8988T (cell line): Measurements from ENCODE around the gene SPDYE3.
A peak's percentile ranks its signal among the peaks of the same experiment; 100 is the strongest.
"Not testable (repeated sequence)": the region's sequence is repeated elsewhere in the genome, so short reads cannot be mapped to it uniquely, and the experiment has no call there.

Experiments used
- DNase-seq: peaks from one replicate; pipeline ENCODE4 v3.0.0; 2011

SPDYE3 gene

DNA sequence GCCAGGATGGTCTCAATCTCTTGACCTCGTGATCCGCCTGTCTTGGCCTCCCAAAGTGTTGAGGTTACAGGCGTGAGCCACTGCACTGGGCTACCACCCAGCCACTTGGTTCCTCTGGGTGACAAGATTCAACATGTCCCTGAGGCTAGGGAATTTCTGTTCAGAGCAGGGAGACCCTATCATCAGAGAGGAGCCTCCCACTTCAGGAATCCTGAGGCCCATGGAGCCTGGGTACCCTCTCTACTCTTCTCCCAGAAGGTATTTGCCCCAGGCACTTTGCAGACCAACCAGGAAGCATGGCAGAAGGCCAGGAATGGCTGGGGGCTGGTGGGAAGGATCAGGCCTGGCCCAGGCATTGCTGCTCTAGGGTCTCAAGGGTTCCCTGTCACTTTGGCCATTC lies 19.2 kb upstream of the SPDYE3 start:
- DNase-seq: not testable (repeated sequence)

GRCh38 chr7:100292162-100292561 lies 15.3 kb upstream of the SPDYE3 start:
- not testable (repeated sequence) for DNase-seq

GRCh38 chr7:100295269-100295668 lies 12.2 kb upstream of the SPDYE3 start:
- not testable (repeated sequence) for DNase-seq

DNA sequence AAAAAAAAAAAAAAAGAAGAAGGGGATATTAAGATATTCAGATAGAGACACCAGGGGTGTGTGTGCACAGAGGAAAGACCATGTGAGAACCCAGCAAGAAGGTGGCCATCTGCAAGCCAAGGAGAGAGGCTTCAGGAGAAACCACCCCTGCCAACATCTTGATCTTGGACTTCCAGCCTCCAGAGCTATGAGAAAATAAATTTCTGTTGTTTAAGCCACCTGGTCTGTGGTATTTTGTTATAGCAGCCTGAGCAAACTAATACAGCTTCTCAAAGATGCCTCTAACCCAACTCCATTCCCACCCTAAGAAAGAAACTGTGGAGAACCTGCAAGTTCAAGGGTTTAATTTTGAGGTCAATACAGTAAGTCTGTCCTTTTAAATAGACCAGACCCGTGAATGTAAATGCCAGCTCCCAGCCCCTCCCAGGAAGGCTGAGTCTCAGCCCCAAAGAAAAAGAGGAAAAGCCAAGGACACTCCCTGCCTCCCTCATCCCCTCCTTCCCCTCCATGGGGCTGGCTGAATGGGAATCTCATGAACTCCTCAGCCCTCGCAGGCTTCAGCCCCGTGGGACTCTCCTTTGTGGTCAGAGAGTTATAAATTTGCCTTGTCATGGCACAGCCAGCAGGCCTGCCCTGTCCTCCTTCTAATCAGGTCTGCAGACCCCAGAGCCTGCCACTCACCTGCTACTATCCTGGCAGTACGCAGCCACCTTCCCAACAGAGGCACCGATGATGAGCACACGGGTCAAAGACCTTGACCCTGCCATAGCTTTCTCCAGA lies 9.5 kb upstream of the SPDYE3 start:
- not testable (repeated sequence) for DNase-seq

DNA sequence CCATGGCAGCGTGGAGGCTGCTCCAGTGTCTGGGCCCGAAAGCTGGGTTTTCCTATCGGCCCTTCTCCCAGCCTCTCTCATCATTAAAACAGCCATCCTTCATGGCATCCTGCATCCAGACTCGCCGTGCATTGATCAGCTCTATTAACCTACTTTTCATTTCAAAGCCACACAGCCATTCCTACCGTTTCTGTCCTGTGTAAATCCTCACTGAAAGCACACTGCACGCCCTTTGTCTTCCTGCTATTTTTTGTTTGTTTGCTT lies 8.9 kb upstream of the SPDYE3 start:
- DNase-seq: not testable (repeated sequence)

GRCh38 chr7:100304526-100304925 lies 3.0 kb upstream of the SPDYE3 start:
- not testable (repeated sequence) for DNase-seq

DNA sequence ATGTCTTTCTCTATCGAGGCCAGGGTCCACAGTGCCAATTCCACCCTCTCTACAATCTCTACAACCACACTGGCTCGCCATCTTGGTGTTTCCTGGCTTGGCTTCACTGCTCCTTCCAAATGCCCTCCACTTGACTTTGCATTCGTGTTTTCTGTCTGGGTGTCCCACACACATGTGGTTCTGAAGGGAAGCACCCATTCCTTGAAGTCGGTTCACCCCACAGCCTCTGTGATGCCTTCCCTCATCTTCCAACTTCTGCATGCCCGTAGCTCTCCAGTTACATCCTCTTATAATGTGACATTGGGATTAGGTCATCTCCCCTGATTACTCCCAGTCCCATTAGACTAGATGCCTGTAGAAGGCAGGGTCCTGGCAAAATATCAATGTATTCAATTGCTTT lies 10.8 kb downstream of the SPDYE3 start:
- not testable (repeated sequence) for DNase-seq

DNA sequence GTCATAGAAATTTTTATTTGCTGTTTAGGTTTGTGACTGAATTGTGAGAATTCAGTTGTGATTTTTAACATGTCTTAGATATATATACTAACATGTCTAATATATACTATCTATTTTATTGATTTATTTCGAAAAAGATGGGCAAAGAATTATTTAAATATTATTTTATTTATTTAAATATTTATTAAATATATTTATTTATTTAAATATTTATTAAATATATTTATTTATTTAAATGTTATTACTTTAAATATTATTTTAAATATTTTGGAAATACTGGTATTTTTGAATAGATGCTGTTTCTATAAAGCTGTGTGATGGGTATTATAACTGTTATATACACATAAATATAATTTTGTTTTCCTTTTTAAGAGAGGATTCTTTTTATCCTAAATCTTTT lies 14.1 kb downstream of the SPDYE3 start:
- DNase-seq: not testable (repeated sequence)

GRCh38 chr7:100324194-100324593 lies 16.7 kb downstream of the SPDYE3 start:
- not testable (repeated sequence) for DNase-seq

- not testable (repeated sequence) for DNase-seq
These were observed 18.2 kb downstream of the SPDYE3 start for GRCh38 chr7:100325671-100326070.

DNA sequence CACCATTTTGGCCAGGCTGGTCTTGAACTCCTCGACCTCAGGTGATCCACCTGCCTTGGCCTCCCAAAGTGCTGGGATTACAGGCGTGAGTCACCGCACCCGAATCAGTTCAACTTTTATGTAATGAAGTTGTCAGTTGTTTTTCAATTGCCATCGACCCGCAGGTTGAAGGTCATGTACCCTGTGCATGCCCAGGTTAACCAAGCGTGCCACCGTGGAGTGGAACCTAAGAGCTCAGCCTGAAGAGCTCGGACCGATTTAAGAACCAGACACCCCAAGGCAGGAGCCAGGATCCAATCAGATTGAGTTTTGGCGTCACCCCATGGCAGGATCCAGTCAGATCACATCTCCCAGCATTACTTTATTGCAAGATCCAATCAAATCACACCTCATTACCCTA lies 19.4 kb downstream of the SPDYE3 start:
- not testable (repeated sequence) for DNase-seq

- peak; percentile 28 for DNase-seq
These were observed 28.3 kb downstream of the SPDYE3 start for GRCh38 chr7:100335566-100336466.

GRCh38 chr7:100338083-100338696 lies 30.7 kb downstream of the SPDYE3 start:
- DNase-seq: not testable (repeated sequence)

DNA sequence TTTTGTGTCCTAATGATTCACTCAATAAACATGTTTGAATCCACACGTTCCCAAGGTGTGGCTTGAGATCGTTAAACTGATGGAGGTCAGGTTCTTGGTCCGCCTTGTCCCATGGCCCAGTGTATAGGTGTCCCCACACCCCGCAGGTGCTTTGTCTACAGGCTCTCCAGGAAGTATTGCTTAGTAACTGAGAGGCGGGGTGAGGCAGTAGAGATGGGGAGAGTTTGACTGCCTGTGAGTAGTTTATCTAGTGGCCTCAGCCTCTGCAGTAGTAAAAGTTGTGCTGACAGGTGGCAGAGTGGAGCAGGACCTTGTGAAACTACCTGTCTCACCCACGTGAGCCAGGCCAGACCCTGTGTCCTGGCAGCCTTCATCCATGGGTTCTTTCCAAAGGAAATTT lies 33.8 kb downstream of the SPDYE3 start:
- DNase-seq: not testable (repeated sequence)

- DNase-seq: no peak
These were observed 35.3 kb downstream of the SPDYE3 start for GRCh38 chr7:100342765-100343164.

GRCh38 chr7:100344124-100344559 lies 36.6 kb downstream of the SPDYE3 start:
- DNase-seq: not testable (repeated sequence)

GRCh38 chr7:100344560-100345287 lies 37.2 kb downstream of the SPDYE3 start:
- not testable (repeated sequence) for DNase-seq

DNA sequence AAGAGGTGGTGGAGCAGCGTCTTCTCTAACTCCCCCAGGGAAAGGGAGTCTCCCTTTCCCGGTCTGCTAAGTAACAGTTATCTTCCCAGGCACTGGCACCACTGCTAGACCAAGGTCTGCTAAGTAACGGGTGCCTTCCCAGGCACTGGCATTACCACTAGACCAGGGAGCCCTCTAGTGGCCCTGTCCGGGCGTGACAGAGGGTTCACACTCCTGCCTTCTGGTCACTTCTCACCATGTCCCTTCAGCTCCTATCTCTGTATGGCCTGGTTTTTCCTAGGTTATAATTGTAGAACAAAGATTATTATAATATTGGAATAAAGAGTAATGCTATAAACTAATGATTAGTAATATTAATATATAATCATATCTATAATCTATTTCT lies 37.8 kb downstream of the SPDYE3 start:
- not testable (repeated sequence) for DNase-seq

DNA sequence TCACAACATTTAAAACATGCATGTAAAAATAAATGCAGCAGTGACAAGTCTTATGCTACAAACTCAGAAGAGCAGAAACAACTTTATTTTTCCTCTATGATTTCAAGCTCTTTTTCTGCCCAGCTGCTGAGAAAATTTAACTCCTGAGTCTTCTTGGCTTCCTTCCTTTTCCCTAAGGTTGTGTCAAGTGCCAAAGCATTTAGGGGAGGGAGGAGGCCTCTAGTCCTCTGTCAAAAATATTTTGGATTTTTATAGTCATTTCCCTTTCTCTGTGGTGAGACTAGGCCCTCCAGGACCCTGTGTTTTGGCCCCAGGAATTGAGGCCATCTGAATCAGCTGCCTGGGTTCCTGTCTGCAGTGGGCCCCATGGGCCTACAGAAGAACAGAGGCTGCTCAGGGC lies 39.4 kb downstream of the SPDYE3 start:
- no peak for DNase-seq

DNA sequence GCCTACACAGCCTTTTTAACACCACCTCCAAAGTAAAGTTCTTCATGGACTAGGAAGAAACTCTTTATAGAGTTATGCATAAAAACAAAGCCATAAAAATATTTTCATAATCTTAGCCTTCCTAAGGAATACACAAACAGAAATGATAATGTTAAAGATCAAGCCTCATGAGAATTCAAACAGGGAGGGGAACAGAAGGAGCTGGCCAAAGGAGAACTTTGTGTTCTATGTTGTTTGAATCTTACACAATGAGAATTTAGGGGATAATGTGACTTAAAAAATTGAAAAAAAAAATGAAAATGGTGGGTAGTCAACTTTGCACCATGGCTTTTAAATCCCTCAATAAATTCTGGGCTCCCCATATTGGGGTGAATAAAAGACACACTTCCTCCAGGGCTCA lies 41.3 kb downstream of the SPDYE3 start:
- no peak for DNase-seq

DNA sequence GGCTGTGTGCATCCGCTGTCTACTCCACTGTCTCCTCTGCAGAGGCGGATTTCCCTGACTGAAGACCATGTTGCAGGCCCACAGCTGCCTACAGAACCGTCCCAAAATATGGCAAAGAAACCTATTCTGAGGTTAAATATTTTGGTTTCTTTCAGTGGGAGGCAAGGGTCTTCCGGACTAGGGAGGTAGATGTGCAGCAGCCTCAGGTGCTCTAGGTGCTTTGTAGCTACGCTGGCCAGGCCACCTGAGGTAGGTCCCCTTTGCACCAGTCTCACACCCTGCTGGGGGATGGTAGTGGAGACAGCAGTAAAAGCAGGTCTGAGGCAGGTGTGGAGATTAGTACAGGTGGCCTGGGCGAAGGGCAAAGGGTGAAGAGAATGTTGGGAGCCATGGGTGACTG lies 42.3 kb downstream of the SPDYE3 start:
- DNase-seq: no peak

- DNase-seq: no peak
These were observed 44.2 kb downstream of the SPDYE3 start for GRCh38 chr7:100351657-100352058.

DNA sequence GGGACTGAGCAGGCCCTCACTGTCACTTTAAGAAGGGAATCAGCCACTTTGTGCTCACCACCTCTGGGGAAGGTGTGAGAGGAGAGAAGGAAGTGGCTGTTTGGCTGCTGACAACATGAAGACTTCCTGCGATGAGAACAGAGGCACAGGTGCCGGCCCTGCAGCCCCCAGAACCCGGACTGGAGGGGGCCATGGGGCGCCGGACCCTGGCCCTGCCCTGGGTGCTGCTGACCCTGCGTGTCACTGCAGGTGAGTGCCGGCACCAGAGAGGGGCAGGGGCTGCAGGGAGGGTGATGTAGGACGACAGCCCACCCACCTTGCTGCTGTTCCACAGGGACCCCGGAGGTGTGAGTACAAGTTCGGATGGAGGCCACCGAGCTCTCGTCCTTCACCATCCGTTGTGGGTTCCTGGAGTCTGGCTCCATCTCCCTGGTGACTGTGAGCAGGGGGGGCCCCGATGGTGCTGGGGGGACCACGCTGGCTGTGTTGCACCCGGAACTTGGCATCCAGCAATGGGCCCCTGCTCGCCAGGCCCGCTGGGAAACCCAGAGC lies 44.8 kb downstream of the SPDYE3 start:
- not testable (repeated sequence) for DNase-seq
